HL-60 (cell line): ENCODE data around the gene IMPDH1.

Experiments
- DNase-seq, 2 experiments: peaks; one replicate each; pipeline ENCODE4 v3.0.0-alpha.2; 2010 to 2020; ENCODE audit warnings: low read depth in 1 of 2, low spot score in 1 of 2
- H3K27ac ChIP-seq: fragments of 250-450 bp; sonication (Bioruptor Pico); replicated peaks from 2 replicates; pipeline ENCODE4 v1.5.1; 2020; ENCODE audit warnings: mild to moderate bottlenecking, moderate library complexity
- H3K27me3 ChIP-seq: fragments of 250-450 bp; sonication (Bioruptor Pico); 2 replicates; pipeline ENCODE4 v1.5.1; 2021; ENCODE audit warnings: mild to moderate bottlenecking, moderate library complexity; ENCODE audit not compliant: insufficient read depth, poor library complexity, severe bottlenecking
- H3K4me3 ChIP-seq: replicated peaks from 2 replicates; pipeline ENCODE4 v1.5.1; 2011; ENCODE audit warnings: mild to moderate bottlenecking, control low read depth, low read length; ENCODE audit not compliant: insufficient read depth
- CTCF ChIP-seq: IDR thresholded peaks from one replicate; pipeline ENCODE4 v1.5.1; 2011; ENCODE audit warnings: low read length, control low read depth, inconsistent platforms; ENCODE audit not compliant: insufficient read depth
- GABPA ChIP-seq: IDR thresholded peaks from 2 replicates; pipeline ENCODE4 v1.6.1; 2012; ENCODE audit warnings: low read depth
- POLR2AphosphoS5 ChIP-seq: IDR thresholded peaks from 2 replicates; pipeline ENCODE4 v1.6.1; 2012; ENCODE audit warnings: low read depth
- REST ChIP-seq: IDR thresholded peaks from 2 replicates; pipeline ENCODE4 v1.6.1; 2012; ENCODE audit warnings: low read depth; ENCODE audit not compliant: insufficient replicate concordance
- SPI1 ChIP-seq: IDR thresholded peaks from 2 replicates; pipeline ENCODE4 v1.6.1; 2012; ENCODE audit warnings: low read depth, mild to moderate bottlenecking, borderline replicate concordance

The IMPDH1 gene

GRCh38 chr7:128403676-128404075 is 6.1 kb downstream of the IMPDH1 start:
- H3K4me3 ChIP-seq = no peak overlapping the region; the same call in 1 of the 2 replicates
- H3K27ac ChIP-seq = no peak overlapping the region
- TF ChIP-seq CTCF (no peak), GABPA (no peak), REST (no peak), POLR2AphosphoS5 (no peak), SPI1 (peak; percentile 28; the same call in 1 of the 2 replicates)
- no peaks in the 10 kb centered on the region for H3K27me3 ChIP-seq
- DNase-seq = no peak

- H3K4me3 ChIP-seq = no peak overlapping the region
- TF ChIP-seq POLR2AphosphoS5 (no peak), REST (no peak), SPI1 (no peak), GABPA (no peak), CTCF (no peak)
- H3K27me3 ChIP-seq = no peaks in the 10 kb centered on the region
- DNase-seq = no peak
- H3K27ac ChIP-seq = no peak overlapping the region
Observed at GRCh38 chr7:128402356-128402755, 7.4 kb downstream of the IMPDH1 start.

- Histone ChIP-seq H3K27ac (no peak overlapping the region), H3K4me3 (no peak overlapping the region), H3K27me3 (no peaks in the 10 kb centered on the region)
- TF ChIP-seq POLR2AphosphoS5 (no peak), SPI1 (no peak), GABPA (no peak), REST (no peak), CTCF (no peak)
- no peak for DNase-seq
Observed at GRCh38 chr7:128400566-128400965, 9.2 kb downstream of the IMPDH1 start.
